Adrenal gland (tissue), 12 donors: ENCODE data around the gene RPL41. TPM values are rescaled to one million over a fixed set of nuclear protein-coding genes. Genes with fewer than 3 reads are reported as not detected.

Experiments used
- DNase-seq, 7 donors: peaks; one replicate each; pipeline ENCODE4 v3.0.0-alpha.2; 2019 to 2020
- H3K27ac ChIP-seq, 5 donors: fragments of 200-600 bp; sonication (generic) in 4 of 5; 1 replicate in 3 of 5; 2 replicates in 2 of 5; pipeline versions ENCODE4 v1.5.1 to v1.8.0; 2016 to 2020; ENCODE audit warnings: mild to moderate bottlenecking in 1 of 5
- H3K27me3 ChIP-seq: fragments of 200-600 bp; 2 replicates; pipeline ENCODE4 v1.8.0; 2021
- H3K36me3 ChIP-seq, 2 donors: fragments of 200-600 bp; replicated peaks in 1 of 2; 1 replicate in 1 of 2; 2 replicates in 1 of 2; pipeline versions ENCODE4 v1.5.1 to v1.8.0; 2018 to 2022
- H3K4me1 ChIP-seq, 2 donors: fragments of 200-600 bp; replicated peaks in 1 of 2; 1 replicate in 1 of 2; 2 replicates in 1 of 2; pipeline versions ENCODE4 v1.5.1 to v1.8.0; 2018 to 2021
- H3K4me3 ChIP-seq, 4 donors: fragments of 200-600 bp; sonication (generic) in 3 of 4; one replicate each; pipeline ENCODE4 v1.5.1; 2016 to 2018
- H3K9me3 ChIP-seq, 3 donors: fragments of 200-600 bp; sonication (generic) in 1 of 3; replicated peaks in 1 of 3; 1 replicate in 2 of 3; 2 replicates in 1 of 3; pipeline versions ENCODE4 v1.5.1 to v1.8.0; 2016 to 2021
- CTCF ChIP-seq, 6 experiments: fragments of 450-650 bp in 4 of 6; fragments of 200-600 bp in 2 of 6; sonication (generic) in 1 of 6; IDR thresholded peaks; 1 replicate in 5 of 6; 2 replicates in 1 of 6; pipeline versions ENCODE4 v1.5.1 to v1.8.0; 2016 to 2021; ENCODE audit warnings: antibody characterized with exemption in 6 of 6, mild to moderate bottlenecking in 2 of 6, moderate library complexity in 1 of 6
- POLR2A ChIP-seq, 2 donors: fragments of 450-650 bp; IDR thresholded peaks; one replicate each; pipeline ENCODE4 v1.6.1; 2017; ENCODE audit warnings: antibody characterized with exemption in 2 of 2, mild to moderate bottlenecking in 2 of 2, moderate library complexity in 1 of 2
- WGBS, 4 donors: extraction: QIAGEN DNeasy Blood & Tissue Kit in 2 of 4; methylation state at CpG; one replicate each; pipeline versions ENCODE4 v1.1.5 to v1.1.7; 2013 to 2017; 5-methylcytosine and 5-hydroxymethylcytosine counted together
- intact Hi-C, 2 donors: fragments of 100-400 bp; cut with DNase I; formaldehyde crosslinking; loops; one replicate each; pipeline versions ENCODE4 v1.14.1 to v1.15.0; 2022 to 2023
- polyA plus RNA-seq, 3 donors: library from polyadenylated mRNA; stranded (reverse); fragments of 200-250 nt in 2 of 3; fragments of 350-450 nt in 1 of 3; fragmentation: Illumina TruSeq in 1 of 3; extraction: RNeasy Lipid Tissue Mini Kit (QIAGEN cat#74804) in 1 of 3; gene quantifications; one replicate each; pipeline ENCODE4 v1.2.3, GENCODE V29; 2013 to 2014
- total RNA-seq, 9 donors: library from RNA; depleted of rRNA in 4 of 9; stranded (reverse); fragments of >200 nt in 4 of 9; fragments of 120-200 nt in 1 of 9; fragmentation: NEBNext Ultra II Directional in 1 of 9; extraction: Animal tissue kit (Norgen Biotek cat#: 25700) in 1 of 9; gene quantifications; one replicate each; pipeline versions ENCODE4 v1.1.0 to v1.2.4, GENCODE V29; 2013 to 2023
- donor health status: healthy with polysubstance abuse.
- donor health status: Bipolar disorder and iron deficiency.
- donor health status: DM: yes; HTN: yes; CAD: no.
- donor health status: DM: no; HTN: no; CAD: no.
- donor health status: DM: no; HTN: no; CAD: no.
- donor health status: DM: yes; HTN: yes; CAD: no.

The RPL41 gene
- total and polyA plus RNA-seq, 12 donors, result 1,635 to 6,204 (median 3,125) TPM

- Histone ChIP-seq H3K9me3 (no peaks in the 10 kb centered on the region), H3K27ac (peak overlapping the region; percentile 33 to 97 (median 89)), H3K27me3 (no peaks in the 10 kb centered on the region), H3K4me1 (peaks cover 34 to 47% of the 10 kb centered on the region in 2 donors), H3K4me3 (no peak overlapping the region), H3K36me3 (peaks cover 0 to 9% of the 10 kb centered on the region in 2 donors)
- peak in 5 of 7 donors; percentile 38 to 72 (median 57) for DNase-seq
- 69 to 79% (median 78%) methylated on average over 8 to 17 of the region's 17 CpGs for WGBS, 4 donors
- intact Hi-C loops, result loop anchor here in 1 of 2 donors (2.0 kb wide), 1 partner anchor 68 kb away; the partner anchor contains the start of gene SMARCC2
- no peak for TF ChIP-seq CTCF (IDR thresholded peaks at IDR 0.05)
- peak in 1 of 2 donors; percentile 15 for TF ChIP-seq POLR2A (IDR thresholded peaks at IDR 0.05)
These were observed 3.9 kb downstream of the RPL41 start for GRCh38 chr12:56120158-56120846.

- H3K4me1 ChIP-seq, result peaks cover 37 to 54% of the 10 kb centered on the region in 2 donors
- intact Hi-C loops, result loop anchor here in 1 of 2 donors (2.0 kb wide), 1 partner anchor 67 kb away; the partner anchor contains the start of gene SMARCC2
These were observed 4.9 kb downstream of the RPL41 start for GRCh38 chr12:56121204-56121870.

GRCh38 chr12:56122637-56123036 is 6.2 kb downstream of the RPL41 start:
- peaks cover 46 to 66% of the 10 kb centered on the region in 2 donors for H3K4me1 ChIP-seq
- no peak overlapping the region for H3K4me3 ChIP-seq
- TF ChIP-seq POLR2A (IDR thresholded peaks at IDR 0.05), result no peak
- TF ChIP-seq CTCF (IDR thresholded peaks at IDR 0.05), result no peak
- H3K27me3 ChIP-seq, result no peaks in the 10 kb centered on the region
- no peaks in the 10 kb centered on the region for H3K9me3 ChIP-seq
- H3K36me3 ChIP-seq, result peaks cover 0 to 9% of the 10 kb centered on the region in 2 donors
- no peak for DNase-seq
- intact Hi-C loops, result no loop called here
- WGBS, 4 donors, result 67 to 90% (median 87%) methylated on average over 1 to 2 of the region's 2 CpGs
- peak overlapping the region in 2 of 5 donors; percentile 89 to 97 for H3K27ac ChIP-seq

More at GRCh38 chr12:56121204-56121870, 4.9 kb downstream of the RPL41 start:
- TF ChIP-seq POLR2A (IDR thresholded peaks at IDR 0.05) (peak in 1 of 2 donors; percentile 24), CTCF (IDR thresholded peaks at IDR 0.05) (no peak)
- Histone ChIP-seq H3K27me3 (no peaks in the 10 kb centered on the region), H3K9me3 (no peaks in the 10 kb centered on the region), H3K36me3 (peaks cover 0 to 9% of the 10 kb centered on the region in 2 donors), H3K27ac (peak overlapping the region in 3 of 5 donors; percentile 89 to 97 (median 97)), H3K4me3 (no peak overlapping the region)
- WGBS, 4 donors, result 63 to 69% (median 66%) methylated on average over 6 to 11 of the region's 11 CpGs
- DNase-seq, result peak; percentile 47 to 82 (median 70)

- Histone ChIP-seq H3K27ac (peak overlapping the region in 3 of 5 donors; percentile 38 to 44 (median 43)), H3K4me3 (no peak overlapping the region), H3K9me3 (no peaks in the 10 kb centered on the region), H3K36me3 (peaks cover 0 to 9% of the 10 kb centered on the region in 2 donors), H3K27me3 (no peaks in the 10 kb centered on the region), H3K4me1 (peaks cover 37 to 59% of the 10 kb centered on the region in 2 donors)
- no peak for TF ChIP-seq CTCF (IDR thresholded peaks at IDR 0.05)
- TF ChIP-seq POLR2A (IDR thresholded peaks at IDR 0.05), result no peak
- no peak for DNase-seq
- intact Hi-C loops, result loop anchor here in 1 of 2 donors (2.0 kb wide), 1 partner anchor 65 kb away; the partner anchor contains the start of gene SMARCC2
- WGBS, 4 donors, result 35 to 60% (median 50%) methylated on average over 4 of the region's 4 CpGs
These were observed 7.7 kb downstream of the RPL41 start for GRCh38 chr12:56124133-56124532.
